ENCODE measurements around the gene EPHA8. TPM values are rescaled to one million over a fixed set of nuclear protein-coding genes. Genes with fewer than 3 reads are reported as not detected.

EPHA8 gene
- total RNA-seq, 4 donors from 2014 or later, result 0.17 TPM; not detected in 3

DNA sequence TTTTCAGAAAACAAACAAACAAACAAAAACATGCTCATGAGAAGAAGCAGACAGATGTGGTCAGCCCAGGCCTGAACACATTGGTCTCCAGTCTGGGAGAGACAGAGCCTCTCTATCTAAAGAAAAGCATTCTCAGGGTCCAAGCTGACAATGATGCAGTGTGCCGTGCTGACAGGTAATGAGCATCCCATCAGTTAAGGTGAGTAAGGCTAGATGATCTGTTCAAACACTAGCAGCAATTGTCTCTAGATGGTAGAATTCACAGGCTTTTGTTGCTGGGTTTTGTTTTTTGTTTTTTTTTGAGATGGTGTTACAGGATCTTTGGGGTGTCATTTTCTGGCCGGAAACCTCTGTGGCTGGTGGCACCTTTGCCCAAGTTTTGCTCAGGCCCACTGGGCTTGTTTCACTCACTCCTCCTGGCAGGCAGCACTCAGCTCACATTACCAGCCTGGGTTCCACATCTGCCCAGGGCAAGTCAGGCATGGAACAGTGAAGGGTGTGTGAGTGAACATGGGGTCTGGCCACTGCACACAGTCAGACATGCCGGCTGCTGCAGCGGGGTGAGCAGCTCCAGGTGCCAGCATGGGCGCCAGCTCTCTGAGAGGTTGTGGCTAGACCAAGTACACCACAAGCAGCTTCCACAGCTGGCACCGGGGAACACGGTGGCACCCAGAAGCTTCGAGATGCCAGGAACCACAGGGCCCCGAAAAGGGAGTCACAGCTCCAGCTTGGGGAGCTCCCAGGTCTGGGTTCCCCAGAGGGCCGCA lies 70.6 kb downstream of the EPHA8 start:
- TF ChIP-seq, protein P1, sequence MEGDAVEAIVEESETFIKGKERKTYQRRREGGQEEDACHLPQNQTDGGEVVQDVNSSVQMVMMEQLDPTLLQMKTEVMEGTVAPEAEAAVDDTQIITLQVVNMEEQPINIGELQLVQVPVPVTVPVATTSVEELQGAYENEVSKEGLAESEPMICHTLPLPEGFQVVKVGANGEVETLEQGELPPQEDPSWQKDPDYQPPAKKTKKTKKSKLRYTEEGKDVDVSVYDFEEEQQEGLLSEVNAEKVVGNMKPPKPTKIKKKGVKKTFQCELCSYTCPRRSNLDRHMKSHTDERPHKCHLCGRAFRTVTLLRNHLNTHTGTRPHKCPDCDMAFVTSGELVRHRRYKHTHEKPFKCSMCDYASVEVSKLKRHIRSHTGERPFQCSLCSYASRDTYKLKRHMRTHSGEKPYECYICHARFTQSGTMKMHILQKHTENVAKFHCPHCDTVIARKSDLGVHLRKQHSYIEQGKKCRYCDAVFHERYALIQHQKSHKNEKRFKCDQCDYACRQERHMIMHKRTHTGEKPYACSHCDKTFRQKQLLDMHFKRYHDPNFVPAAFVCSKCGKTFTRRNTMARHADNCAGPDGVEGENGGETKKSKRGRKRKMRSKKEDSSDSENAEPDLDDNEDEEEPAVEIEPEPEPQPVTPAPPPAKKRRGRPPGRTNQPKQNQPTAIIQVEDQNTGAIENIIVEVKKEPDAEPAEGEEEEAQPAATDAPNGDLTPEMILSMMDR (IDR thresholded peaks at IDR 0.05; ENCODE audit: low read depth), result no peak

DNA sequence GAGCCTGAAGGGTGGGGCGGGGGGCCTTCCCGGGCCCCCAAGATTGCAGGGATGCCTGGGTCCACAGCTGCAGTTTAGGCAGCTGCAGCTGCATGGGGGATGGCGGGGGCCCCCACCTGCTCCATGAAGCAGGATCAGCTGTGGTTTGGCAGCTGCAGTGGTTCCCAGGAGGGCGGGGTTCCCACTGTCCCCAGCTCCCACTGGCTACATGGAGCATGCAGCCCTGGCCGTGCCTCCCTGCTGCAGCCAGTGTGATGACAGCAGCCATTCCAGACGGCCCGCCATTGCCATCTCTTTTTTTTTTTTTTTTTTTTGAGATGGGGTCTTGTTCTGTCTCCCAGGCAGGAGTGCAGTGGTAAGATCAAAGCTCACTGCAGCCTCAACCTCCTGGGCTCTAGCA lies 72.1 kb downstream of the EPHA8 start:
- TF ChIP-seq, protein P1 (IDR thresholded peaks at IDR 0.05; ENCODE audit: low read depth), result no peak

DNA sequence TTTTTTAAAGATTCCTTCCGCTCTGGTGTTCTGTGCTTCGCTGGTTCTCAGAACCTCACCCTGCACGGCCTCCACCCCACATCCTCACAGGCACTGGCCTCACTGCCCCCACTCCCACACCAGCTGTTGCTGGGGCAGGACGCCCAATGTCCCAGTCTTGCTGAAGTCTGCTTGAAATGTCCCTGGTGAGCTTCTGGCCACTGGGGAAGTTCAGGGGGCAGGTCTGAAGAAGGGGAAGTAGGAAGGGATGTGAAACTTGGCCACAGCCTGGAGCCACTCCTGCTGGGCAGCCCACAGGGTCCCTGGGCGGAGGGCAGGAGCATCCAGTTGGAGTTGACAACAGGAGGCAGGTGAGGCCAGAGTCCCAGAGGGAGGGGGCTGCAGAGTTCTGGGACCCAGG lies 73.1 kb downstream of the EPHA8 start, which contains the start of gene C1QA:
C1QA (plus strand) TSS at position 276 of the 400 bp plus-strand sequence. CDS start 989 bp downstream, outside the sequence.
- TF ChIP-seq, protein P1 (IDR thresholded peaks at IDR 0.05; ENCODE audit: low read depth), result no peak

DNA sequence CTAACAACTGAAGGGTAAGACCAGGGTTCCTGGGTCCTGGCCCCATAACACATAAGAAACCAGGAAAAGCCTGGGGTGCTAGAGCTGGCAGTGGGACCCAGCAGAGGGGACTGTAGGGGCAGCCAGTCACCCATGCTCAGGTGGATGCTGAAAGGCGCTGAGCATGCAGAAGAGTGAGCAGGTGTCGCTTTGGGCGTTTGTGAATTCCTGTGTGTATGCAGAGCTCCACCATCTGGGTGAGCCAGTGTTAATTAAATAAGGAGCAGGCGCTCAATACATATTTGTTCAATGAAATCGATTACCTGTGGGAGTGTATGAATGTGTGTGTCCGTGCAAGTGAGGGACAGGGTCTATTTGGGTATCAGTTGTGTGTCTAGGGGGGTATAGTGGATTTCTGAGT lies 73.6 kb downstream of the EPHA8 start:
- TF ChIP-seq, protein P1 (IDR thresholded peaks at IDR 0.05; ENCODE audit: low read depth), result no peak

DNA sequence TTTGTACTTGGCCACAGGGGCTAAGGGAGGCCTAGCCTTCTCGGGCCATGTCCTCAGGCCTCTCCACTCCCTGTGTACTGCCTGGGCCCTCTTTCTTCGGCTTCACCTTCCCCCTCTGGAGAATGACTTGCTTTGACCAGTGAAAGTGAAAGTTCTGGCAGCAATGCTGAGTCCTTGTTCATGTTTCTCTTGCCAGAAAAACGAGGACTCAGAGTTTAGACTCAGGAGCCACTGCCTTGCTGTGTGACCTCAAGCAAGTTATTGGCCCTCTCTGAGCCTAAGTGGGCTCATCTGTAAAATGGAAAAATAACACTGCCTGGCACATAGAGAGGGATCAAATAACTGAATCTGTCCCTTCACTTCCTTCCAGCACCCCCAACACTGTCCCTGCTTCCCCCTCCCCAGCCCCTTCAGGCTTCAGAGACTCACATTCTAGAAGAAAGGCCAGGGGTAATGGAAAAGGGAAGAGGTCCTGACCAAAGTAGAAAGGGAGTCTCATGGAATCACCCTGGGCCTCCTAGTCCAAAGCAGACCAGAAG lies 74.7 kb downstream of the EPHA8 start:
- TF ChIP-seq, protein P1 (IDR thresholded peaks at IDR 0.05; ENCODE audit: low read depth), result no peak

DNA sequence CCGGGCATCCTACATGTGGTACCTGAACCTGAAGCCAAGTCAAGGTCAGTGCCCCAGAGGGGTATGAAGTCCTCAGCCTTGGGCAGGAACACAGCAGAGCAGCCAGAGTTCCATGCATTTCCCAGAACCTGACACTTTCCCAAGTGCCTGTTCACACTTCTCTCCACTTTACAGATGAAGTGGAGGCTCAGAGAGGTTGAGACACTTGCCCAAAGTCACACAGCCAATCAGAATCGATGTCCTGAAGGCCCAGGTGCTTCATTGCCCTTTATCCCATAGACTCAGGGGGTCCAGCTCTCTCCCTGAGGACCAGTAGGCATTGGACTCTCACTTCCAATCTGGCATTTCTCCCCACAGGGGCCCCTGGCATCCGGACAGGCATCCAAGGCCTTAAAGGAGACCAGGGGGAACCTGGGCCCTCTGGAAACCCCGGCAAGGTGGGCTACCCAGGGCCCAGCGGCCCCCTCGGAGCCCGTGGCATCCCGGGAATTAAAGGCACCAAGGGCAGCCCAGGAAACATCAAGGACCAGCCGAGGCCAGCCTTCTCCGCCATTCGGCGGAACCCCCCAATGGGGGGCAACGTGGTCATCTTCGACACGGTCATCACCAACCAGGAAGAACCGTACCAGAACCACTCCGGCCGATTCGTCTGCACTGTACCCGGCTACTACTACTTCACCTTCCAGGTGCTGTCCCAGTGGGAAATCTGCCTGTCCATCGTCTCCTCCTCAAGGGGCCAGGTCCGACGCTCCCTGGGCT lies 75.4 kb downstream of the EPHA8 start:
- TF ChIP-seq, protein P1 (IDR thresholded peaks at IDR 0.05; ENCODE audit: low read depth), result no peak

DNA sequence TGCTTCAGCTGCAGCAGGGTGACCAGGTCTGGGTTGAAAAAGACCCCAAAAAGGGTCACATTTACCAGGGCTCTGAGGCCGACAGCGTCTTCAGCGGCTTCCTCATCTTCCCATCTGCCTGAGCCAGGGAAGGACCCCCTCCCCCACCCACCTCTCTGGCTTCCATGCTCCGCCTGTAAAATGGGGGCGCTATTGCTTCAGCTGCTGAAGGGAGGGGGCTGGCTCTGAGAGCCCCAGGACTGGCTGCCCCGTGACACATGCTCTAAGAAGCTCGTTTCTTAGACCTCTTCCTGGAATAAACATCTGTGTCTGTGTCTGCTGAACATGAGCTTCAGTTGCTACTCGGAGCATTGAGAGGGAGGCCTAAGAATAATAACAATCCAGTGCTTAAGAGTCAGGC lies 76.0 kb downstream of the EPHA8 start:
- TF ChIP-seq, protein P1 (IDR thresholded peaks at IDR 0.05; ENCODE audit: low read depth), result no peak

Data from subcutaneous adipose tissue (tissue), 4 donors.